Measurements from ENCODE around the gene DCPS.

Gene DCPS

GRCh38 chr11:126333142-126333541 lies 29.3 kb downstream of the DCPS start:
- TF ChIP-seq EGR1 (IDR thresholded peaks at IDR 0.05) (no peak), EP300 (IDR thresholded peaks at IDR 0.05; ENCODE audit: borderline replicate concordance) (no peak), NFIC (IDR thresholded peaks at IDR 0.05) (no peak), RAD21 (IDR thresholded peaks at IDR 0.05; ENCODE audit: low read depth) (no peak), MAX (IDR thresholded peaks at IDR 0.05) (no peak), TCF12 (IDR thresholded peaks at IDR 0.05; ENCODE audit: low read depth) (no peak), ZBTB7A (IDR thresholded peaks at IDR 0.05; ENCODE audit: low read depth) (no peak), REST (IDR thresholded peaks at IDR 0.05; ENCODE audit: low read depth) (no peak), CREB1 (IDR thresholded peaks at IDR 0.05; ENCODE audit: low read depth) (no peak), USF1 (IDR thresholded peaks at IDR 0.05) (no peak), TAF1 (IDR thresholded peaks at IDR 0.05; ENCODE audit: low read depth) (no peak), TEAD4 (IDR thresholded peaks at IDR 0.05) (no peak)

- no peak for TF ChIP-seq EP300 (IDR thresholded peaks at IDR 0.05; ENCODE audit: borderline replicate concordance)
- no peak for TF ChIP-seq REST (IDR thresholded peaks at IDR 0.05; ENCODE audit: low read depth)
- no peak for TF ChIP-seq YY1 (IDR thresholded peaks at IDR 0.05; ENCODE audit: low read depth)
- TF ChIP-seq EGR1 (IDR thresholded peaks at IDR 0.05): no peak
- TF ChIP-seq RAD21 (IDR thresholded peaks at IDR 0.05; ENCODE audit: low read depth): no peak
- no peak for TF ChIP-seq MAX (IDR thresholded peaks at IDR 0.05)
- no peak for TF ChIP-seq ZBTB7A (IDR thresholded peaks at IDR 0.05; ENCODE audit: low read depth)
- TF ChIP-seq USF1 (IDR thresholded peaks at IDR 0.05): no peak
- TF ChIP-seq NFIC (IDR thresholded peaks at IDR 0.05): no peak
Measured at GRCh38 chr11:126334659-126335462, 31.0 kb downstream of the DCPS start.

- no peak for TF ChIP-seq TCF12 (IDR thresholded peaks at IDR 0.05; ENCODE audit: low read depth)
- TF ChIP-seq EP300 (IDR thresholded peaks at IDR 0.05; ENCODE audit: borderline replicate concordance): no peak
- TF ChIP-seq REST (IDR thresholded peaks at IDR 0.05; ENCODE audit: low read depth): no peak
- no peak for TF ChIP-seq MAX (IDR thresholded peaks at IDR 0.05)
- no peak for TF ChIP-seq TEAD4 (IDR thresholded peaks at IDR 0.05)
- TF ChIP-seq EGR1 (IDR thresholded peaks at IDR 0.05): no peak
- no peak for TF ChIP-seq FOXM1 (IDR thresholded peaks at IDR 0.05; ENCODE audit: borderline replicate concordance, low read depth)
- TF ChIP-seq ZBTB7A (IDR thresholded peaks at IDR 0.05; ENCODE audit: low read depth): no peak
- no peak for TF ChIP-seq CEBPB (IDR thresholded peaks at IDR 0.05)
- TF ChIP-seq USF1 (IDR thresholded peaks at IDR 0.05): no peak
Measured at GRCh38 chr11:126335463-126335760, 31.6 kb downstream of the DCPS start.

- TF ChIP-seq YY1 (IDR thresholded peaks at IDR 0.05; ENCODE audit: low read depth) (no peak), REST (IDR thresholded peaks at IDR 0.05; ENCODE audit: low read depth) (no peak), RAD21 (IDR thresholded peaks at IDR 0.05; ENCODE audit: low read depth) (no peak), TEAD4 (IDR thresholded peaks at IDR 0.05) (no peak), EP300 (IDR thresholded peaks at IDR 0.05; ENCODE audit: borderline replicate concordance) (no peak)
Measured at GRCh38 chr11:126336138-126336541, 32.3 kb downstream of the DCPS start.

Measured in Ishikawa (cell line).